ENCODE measurements around the gene FADS3. TPM values are rescaled to one million over a fixed set of nuclear protein-coding genes. Genes with fewer than 3 reads are reported as not detected.

FADS3 gene
- polyA plus RNA-seq, 1 experiment: 271 TPM

GRCh38 chr11:61900251-61900650 lies 8.9 kb upstream of the FADS3 start:
- ChIA-PET CTCF (interaction anchor here (0.7 to 11.1 kb wide), 21 partner anchors 9 to 207 kb away, joined by 3 to 374 read pairs (median 17); partner anchors contain the start of gene BEST1), POLR2A (no interaction called here)

GRCh38 chr11:61899146-61899841 lies 7.9 kb upstream of the FADS3 start:
- H3K4me3 ChIP-seq (ENCODE audit: low read depth, low read length): no peak overlapping the region
- POLR2A ChIA-PET: no interaction called here
- H3K36me3 ChIP-seq (ENCODE audit: control insufficient read depth, insufficient read depth, low read length): peaks cover 8% of the 10 kb centered on the region
- CTCF ChIA-PET: interaction anchor here (0.6 to 11.1 kb wide), 37 partner anchors 8 to 212 kb away, joined by 3 to 374 read pairs (median 12); partner anchors contain the start of genes BEST1, FADS3 and FTH1
- TF ChIP-seq CTCF (IDR thresholded peaks at IDR 0.05; ENCODE audit: insufficient read depth, low read depth, low read length): peak; percentile 100
- H3K27me3 ChIP-seq (ENCODE audit: control insufficient read depth, insufficient read depth, low read length): no peaks in the 10 kb centered on the region
- DNase-seq (ENCODE audit: low read depth): no peak

More at GRCh38 chr11:61900251-61900650, 8.9 kb upstream of the FADS3 start:
- Histone ChIP-seq H3K36me3 (ENCODE audit: control insufficient read depth, insufficient read depth, low read length) (peaks cover 11% of the 10 kb centered on the region), H3K27me3 (ENCODE audit: control insufficient read depth, insufficient read depth, low read length) (no peaks in the 10 kb centered on the region), H3K4me3 (ENCODE audit: low read depth, low read length) (no peak overlapping the region)
- no peak for DNase-seq (ENCODE audit: low read depth)
- no peak for TF ChIP-seq CTCF (IDR thresholded peaks at IDR 0.05; ENCODE audit: insufficient read depth, low read depth, low read length)

- ChIA-PET POLR2A (no interaction called here), CTCF (interaction anchor here (0.6 to 11.1 kb wide), 35 partner anchors 10 to 1071 kb away, joined by 3 to 374 read pairs (median 12); partner anchors contain the start of genes BEST1, FTH1 and RAB3IL1)
- Histone ChIP-seq H3K27me3 (ENCODE audit: control insufficient read depth, insufficient read depth, low read length) (no peaks in the 10 kb centered on the region), H3K4me3 (ENCODE audit: low read depth, low read length) (no peak overlapping the region), H3K36me3 (ENCODE audit: control insufficient read depth, insufficient read depth, low read length) (peaks cover 6% of the 10 kb centered on the region)
- TF ChIP-seq CTCF (IDR thresholded peaks at IDR 0.05; ENCODE audit: insufficient read depth, low read depth, low read length): no peak
- no peak for DNase-seq (ENCODE audit: low read depth)
Measured at GRCh38 chr11:61898247-61898582, 6.9 kb upstream of the FADS3 start.

DNA sequence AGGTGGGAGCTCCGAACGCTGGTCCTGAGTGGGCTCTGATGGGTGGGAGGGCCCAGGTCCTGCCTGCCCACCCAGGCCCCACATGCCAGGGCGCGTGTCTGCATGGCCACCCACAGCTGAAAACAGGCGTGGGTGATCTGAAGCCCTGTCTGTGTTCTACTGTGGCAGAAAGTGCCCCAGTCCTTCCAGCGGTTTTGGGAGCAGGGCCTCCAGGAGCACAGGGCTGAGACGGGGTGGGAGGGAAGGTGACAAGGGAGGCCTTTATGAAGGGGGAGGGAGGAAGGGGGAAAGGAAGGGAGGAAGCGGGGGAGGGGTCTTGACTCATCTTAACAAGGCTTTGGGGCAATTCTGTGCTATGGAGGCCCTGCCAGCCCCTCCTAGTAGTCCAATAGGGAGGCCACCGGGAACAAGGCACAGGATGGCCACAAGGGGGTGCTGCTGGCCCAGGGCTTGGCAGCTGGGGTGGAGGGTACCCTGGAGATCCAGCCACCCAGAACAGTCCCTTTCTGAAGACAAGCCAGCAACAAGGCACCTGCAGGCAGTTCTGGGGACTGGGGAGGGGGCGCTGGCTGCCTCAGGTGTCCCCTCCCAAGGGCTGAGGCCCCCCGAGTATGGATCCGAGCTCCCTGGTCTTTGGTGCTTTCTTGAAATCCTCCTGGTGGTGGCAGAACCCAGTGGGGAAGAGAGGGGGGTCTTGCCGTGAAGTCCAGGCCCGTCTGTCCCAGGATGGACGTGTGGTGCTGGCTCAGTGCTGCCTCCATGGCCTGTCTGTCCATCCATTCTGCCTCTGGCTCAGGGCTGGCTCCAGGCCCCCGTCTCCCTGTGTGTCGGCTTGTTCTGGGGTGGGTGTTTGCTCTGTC lies 6.3 kb upstream of the FADS3 start:
- Histone ChIP-seq H3K27me3 (ENCODE audit: control insufficient read depth, insufficient read depth, low read length) (no peaks in the 10 kb centered on the region), H3K4me3 (ENCODE audit: low read depth, low read length) (no peak overlapping the region), H3K36me3 (ENCODE audit: control insufficient read depth, insufficient read depth, low read length) (peaks cover 6% of the 10 kb centered on the region)
- no peak for DNase-seq (ENCODE audit: low read depth)
- TF ChIP-seq CTCF (IDR thresholded peaks at IDR 0.05; ENCODE audit: insufficient read depth, low read depth, low read length): peak; percentile 96
- CTCF ChIA-PET: interaction anchor here (0.6 to 11.1 kb wide), 40 partner anchors 10 to 1070 kb away, joined by 3 to 374 read pairs (median 10); partner anchors contain the start of genes BEST1, FTH1 and RAB3IL1
- POLR2A ChIA-PET: no interaction called here
